GM03348 (cell line): ENCODE measurements around the gene TRAPPC4.
"Not testable (repeated sequence)": the region's sequence is repeated elsewhere in the genome, so short reads cannot be mapped to it uniquely, and the experiment has no call there.

ENCODE experiments used
- DNase-seq: peaks from one replicate; pipeline ENCODE4 v3.0.0; 2012; ENCODE audit warnings: low spot score

TRAPPC4 gene, protein sequence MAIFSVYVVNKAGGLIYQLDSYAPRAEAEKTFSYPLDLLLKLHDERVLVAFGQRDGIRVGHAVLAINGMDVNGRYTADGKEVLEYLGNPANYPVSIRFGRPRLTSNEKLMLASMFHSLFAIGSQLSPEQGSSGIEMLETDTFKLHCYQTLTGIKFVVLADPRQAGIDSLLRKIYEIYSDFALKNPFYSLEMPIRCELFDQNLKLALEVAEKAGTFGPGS

DNA sequence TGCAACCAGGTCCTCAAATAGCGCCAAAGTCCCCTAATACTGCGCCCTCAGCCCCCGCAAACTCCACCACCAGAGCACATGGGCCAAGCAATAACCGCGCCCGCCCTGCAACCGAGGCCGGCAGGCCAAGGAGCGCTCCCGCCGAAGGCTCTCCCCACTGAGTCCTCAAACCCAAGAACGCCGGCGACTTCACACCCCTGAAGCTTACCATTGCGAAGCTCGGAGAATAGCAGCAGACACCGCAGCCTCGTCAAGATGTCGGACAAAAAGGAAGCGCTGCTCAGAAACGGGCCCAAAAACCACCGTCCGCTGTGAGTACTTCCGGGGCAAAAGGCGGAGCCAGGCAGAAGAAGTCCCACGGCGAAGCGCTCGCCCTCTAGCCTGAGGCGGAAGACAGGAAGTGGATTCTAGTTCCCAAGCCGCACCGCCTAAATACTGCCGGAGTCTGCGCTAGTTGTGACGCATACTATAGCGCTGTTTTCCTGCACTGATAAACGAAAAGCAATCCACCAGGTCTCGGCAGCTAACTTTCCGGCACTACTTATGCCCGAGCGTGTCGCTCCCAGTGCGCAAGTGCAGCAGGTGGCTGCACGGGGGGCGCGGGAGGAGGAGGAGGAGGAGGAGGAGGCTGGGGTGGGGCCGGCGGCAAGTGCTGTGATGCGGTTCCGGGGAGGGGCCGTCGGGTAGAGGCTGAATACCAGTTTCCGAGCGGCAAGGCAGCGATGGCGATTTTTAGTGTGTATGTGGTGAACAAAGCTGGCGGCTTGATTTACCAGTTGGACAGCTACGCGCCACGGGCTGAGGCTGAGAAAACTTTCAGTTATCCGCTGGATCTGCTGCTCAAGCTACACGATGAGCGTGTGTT is at the start of gene TRAPPC4, which contains the start of gene RPS25:
TSS of gene TRAPPC4 (plus strand) at position 693 of the 865 bp plus-strand sequence. CDS start at position 723, 30 bp downstream.
TSS of gene RPS25 (minus strand) at position 270 of the 865 bp plus-strand sequence. CDS start at position 211, 59 bp downstream.
- DNase-seq = peak; percentile 95

DNA sequence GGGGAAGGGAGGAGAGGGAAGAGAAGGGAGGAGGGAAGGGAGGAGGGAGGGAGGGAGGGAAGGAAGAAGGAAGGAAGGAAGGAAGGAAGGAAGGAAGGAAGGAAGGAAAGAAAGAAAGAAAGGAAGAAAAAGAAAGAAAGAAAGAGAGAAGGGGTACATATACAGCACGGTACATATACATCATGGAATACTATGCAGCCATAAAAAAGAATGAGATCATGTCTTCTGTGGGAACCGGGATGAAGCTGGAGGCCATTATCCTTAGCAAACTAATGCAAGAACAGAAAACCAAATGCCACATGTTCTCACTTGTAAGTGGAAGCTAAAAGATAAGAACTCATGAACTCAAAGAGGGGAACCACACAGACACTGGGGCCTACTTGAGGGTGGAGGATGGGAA is 49.1 kb upstream of the TRAPPC4 start:
- not testable (repeated sequence) for DNase-seq

DNA sequence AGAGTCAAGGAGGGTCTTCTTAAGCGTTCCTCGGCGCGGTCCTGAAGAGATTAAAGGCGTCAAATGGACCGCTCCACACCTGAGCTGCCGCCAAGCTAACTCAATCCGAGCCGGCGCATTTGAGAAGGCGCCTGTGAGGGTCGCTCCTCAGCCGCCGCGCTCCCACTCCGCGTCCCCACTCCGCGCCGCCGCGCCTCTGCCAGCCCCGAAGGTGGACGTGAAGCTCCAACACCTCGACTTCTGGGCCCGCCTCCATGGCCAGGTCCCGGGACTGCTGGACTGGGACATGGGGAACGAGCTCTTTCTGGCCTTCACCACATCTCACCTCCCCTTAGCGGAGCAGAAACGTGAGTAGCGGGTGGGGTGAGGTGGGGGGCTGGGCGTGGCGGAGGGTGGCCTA is 46.9 kb upstream of the TRAPPC4 start, which contains the start of gene FOXR1:
TSS of gene FOXR1 (plus strand) at position 116 of the 400 bp plus-strand sequence. CDS start at position 287, 171 bp downstream.
- no peak for DNase-seq

DNA sequence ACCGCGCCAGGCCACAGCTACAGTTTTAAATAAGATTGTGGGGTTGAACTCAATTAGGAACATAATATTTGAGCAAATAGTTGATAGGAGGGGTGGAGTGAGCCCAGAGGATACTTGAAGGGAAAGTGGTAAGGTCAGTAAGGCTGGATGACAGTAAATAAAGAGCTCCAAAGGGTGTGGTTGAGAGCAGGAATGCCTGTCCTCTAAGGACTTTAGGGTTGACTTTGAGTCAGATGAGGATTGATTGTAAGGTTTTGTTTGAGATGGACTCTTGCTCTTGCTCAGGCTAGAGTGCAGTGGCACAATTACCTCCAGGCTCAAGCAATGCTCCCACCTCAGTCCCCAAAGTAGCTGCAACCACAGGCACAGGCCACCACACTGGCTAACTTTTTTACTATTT is 44.6 kb upstream of the TRAPPC4 start:
- DNase-seq = no peak

DNA sequence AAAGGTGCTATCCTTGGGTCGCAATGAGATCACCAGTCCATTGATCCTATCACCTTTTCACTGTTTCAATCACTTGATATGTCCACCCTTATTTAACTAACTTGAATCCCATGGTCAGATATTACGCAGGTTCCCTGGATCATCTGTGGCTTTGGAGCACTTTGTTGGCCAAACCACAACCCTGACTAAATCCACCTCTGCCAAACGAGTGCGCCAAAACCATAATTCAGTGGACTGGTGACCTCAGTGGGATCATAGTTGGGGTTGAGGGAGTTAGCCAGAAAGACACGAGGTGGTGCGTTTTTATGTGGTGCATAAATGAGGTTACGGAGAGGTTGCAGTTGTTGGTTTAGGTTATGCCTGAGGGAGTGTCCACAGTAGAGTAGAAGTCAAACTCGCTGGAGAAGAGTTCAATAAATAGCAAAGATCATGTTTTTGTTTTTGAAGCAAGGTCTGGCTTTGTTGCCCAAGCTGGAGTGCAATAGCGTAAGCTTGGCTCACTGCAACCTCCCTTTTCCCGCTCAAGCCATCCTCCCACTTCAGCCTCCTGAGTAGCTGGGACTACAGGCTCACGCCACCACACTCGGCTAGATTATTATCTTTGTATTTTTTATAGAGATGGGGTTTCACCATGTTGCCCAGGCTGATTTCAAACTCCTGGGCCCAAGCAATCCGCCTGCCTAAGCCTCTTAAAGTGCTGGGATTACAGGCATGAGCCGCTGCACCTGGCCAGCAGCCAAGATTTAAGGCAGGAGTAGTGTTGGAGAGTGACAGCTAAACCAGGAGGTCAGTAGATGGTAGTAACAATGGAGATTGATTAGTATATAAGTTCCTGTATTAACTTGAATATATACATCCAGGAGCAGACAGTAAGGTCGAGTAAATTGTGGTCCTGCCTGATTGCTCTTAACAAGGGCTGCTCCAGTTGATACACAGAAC is 42.5 kb upstream of the TRAPPC4 start:
- DNase-seq = no peak

DNA sequence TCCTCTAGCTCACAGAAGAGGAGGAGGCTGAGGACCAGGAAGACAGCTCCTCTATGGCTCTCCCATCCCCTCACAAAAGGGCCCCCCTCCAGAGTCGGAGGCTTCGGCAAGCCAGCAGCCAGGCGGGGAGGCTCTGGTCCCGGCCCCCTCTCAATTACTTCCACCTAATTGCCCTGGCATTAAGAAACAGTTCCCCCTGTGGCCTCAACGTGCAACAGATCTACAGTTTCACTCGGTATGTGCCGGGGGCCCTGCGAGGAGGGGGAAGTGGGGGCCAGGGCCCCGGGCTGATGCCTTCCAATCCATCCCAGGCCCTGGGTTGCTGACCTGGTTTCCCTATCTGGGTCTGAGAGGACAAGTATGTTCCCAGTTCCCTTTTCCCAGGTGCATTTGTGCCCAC is 39.1 kb upstream of the TRAPPC4 start:
- DNase-seq = no peak

DNA sequence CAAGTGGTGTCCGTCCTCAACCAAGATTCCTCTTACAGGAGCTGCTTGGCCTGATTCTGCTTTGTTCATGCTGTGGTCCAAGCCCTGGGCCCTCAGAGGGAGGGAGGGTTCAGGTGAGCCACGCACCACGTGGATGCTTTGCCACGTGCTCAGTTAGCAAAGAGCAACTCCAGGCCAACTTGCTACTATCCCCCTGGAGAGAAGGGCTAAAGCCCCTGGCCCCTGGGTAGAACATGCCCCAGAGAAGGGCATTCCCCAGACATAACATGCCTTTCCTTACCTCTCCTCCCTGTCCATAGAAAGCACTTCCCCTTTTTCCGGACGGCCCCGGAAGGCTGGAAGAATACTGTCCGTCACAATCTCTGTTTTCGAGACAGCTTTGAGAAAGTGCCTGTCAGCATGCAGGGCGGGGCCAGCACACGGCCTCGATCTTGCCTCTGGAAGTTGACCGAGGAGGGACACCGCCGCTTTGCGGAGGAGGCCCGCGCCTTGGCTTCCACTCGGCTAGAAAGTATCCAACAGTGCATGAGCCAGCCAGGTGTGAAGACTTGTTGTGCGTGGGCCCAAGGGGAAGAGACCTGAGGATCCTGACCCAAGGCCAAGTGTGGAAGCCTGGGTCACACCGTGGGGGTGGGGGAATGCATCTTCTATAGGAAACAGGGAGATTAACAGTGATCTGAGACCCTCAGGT is 38.2 kb upstream of the TRAPPC4 start:
- no peak for DNase-seq

DNA sequence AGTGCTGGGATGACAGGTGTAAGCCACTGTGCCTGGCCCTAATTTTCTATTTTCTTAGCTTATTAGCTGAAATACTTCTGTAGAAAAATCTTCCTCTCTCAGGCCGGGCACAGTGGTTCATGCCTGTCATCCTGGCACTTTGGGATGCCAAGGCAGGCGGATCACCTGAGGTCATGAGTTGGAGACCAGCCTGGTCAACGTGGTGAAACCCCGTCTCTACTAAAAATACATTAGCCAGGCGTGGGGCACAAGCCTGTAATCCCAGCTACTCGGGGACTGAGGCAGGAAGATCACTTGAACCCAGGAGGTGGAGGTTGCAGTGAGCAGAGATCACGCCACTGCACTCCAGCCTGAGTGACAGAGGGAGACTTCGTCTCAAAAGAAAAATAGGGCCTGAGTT is 34.2 kb upstream of the TRAPPC4 start:
- DNase-seq = not testable (repeated sequence)

DNA sequence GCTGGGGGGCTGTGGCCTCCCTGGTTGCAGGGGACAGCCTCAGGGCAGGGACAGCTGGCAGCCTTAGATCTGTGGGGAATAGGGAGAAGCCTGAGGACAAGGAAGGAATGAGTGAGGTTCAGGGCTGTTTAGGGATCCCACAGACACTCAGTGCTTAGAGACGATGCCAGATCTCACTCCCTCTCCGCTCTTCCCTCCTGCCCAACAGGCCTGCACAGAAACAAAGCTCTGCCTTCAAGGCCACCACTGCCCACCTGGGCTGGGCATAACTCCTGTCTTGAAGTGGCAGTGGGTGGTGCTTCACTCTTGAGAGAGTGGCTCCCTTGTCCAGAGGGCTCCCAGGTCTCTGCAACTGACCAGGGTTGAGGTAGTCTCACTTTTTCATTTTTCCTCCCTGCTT is 33.7 kb upstream of the TRAPPC4 start:
- DNase-seq = no peak

DNA sequence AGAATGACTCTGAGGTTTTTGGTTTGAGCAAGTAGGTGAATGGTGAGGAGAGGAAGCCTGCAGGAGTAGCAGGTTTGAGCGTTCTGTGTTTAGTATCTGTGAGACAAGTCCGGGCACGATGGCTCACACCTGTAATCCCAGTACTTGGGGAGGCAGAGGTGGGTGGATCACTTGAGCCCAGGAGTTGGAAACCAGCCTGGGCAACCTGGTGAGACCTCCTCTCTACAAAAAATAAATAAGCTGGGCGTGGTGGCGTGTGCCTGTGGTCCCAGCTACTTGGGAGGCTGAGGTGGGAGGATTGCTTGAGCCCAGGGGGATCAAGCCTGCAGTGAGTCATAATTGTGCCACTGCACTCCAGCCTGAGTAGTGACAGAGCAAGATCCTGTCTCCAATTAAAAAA is 30.3 kb upstream of the TRAPPC4 start:
- no peak for DNase-seq

DNA sequence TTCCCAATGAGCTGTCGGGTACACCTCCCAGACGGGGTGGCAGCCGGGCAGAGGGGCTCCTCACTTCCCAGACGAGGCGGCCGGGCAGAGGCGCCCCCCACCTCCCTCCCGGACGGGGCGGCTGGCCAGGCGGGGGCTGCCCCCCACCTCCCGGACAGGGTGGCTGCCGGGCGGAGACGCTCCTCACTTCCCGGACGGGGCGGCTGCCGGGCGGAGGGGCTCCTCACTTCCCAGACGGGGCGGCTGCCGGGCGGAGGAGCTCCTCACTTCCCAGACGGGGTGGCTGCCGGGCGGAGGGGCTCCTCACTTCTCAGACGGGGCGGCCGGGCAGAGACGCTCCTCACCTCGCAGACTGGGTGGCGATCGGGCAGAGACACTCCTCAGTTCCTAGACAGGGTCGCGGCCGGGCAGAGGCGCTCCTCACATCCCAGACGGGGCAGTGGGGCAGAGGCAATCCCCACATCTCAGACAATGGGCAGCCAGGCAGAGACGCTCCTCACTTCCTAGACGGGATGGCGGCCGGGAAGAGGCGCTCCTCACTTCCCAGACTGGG is 27.0 kb upstream of the TRAPPC4 start:
- DNase-seq = not testable (repeated sequence)

DNA sequence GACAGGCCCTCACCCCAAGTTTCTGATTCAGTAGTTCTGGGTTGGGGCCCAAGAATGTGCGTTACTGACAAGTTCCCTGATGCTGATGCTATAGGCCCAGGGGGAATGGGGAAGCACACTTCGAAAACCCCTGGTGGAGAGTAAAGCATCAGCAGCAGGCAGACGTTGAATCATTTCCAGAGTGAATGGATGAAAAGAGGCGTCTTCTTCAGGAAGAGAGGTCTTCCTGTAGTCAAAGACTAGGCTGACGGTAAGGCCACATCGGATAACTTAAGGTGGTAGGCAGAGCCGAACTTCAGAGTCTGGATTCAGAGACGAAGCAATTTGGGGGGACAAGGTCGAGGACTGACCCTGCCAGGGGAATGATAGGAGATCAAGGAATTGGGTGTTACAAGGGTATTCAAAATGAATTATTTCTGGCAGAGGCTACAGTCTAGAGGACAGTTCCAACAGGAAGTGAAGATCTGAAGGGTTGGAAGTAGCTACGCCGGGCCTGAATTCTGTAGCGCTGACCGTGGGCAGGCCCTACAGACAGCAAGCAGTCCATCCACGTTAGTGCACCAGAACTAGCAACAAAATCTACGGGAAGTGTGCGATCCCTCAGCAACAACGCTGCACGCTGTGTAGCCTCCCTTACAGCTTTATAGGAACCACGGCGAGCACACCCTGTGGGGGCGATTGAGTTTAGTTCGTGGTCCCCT is 21.5 kb upstream of the TRAPPC4 start:
- DNase-seq = peak; percentile 51

DNA sequence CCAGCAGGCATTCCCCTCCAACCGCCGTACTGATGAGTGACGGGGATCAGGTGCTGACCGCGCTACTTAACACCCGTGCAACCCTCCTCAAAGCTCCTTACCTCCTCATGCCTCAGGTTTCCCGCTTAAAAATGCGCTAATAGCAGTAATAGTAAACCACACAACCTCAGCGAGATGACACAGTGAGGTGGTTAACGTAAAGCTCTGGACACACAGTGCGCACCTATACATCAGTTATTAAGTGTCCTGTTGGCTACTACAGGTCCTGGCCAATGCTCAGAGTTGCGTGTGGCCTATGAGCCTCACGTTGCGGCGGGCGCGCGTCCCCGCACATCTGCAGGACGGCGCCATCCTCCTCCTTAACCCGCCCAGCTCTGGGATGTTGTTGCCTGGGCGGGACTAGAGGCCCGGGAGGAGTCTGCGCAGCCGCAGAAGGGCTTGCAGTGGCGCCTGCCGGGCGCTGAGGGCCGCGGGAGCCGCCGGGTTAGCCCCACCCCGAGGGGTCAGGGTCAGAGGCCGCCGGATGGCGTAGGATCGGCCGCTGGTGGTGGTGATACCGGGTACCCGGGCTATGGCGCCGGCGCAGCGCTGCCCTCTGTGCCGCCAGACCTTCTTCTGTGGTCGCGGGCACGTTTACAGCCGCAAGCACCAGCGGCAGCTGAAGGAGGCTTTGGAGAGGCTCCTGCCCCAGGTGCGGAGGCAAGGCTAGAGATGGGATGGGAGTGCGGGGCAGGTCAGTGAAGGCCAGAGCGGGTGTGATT is 20.8 kb upstream of the TRAPPC4 start, which contains the start of gene CENATAC:
TSS of gene CENATAC (plus strand) at position 512 of the 761 bp plus-strand sequence. CDS start at position 572, 60 bp downstream.
- DNase-seq = peak; percentile 100

DNA sequence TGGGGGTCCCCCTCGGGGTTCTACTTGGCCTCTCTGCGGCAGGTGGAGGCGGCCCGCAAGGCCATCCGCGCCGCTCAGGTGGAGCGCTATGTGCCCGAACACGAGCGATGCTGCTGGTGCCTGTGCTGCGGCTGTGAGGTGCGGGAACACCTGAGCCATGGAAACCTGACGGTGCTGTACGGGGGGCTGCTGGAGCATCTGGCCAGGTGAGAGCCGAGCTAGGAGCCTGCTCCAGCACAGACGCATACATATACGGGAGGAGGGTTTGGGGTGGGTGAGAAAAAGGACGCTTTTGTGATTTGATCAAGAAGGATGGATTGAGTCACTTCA is 20.2 kb upstream of the TRAPPC4 start:
- DNase-seq = no peak

DNA sequence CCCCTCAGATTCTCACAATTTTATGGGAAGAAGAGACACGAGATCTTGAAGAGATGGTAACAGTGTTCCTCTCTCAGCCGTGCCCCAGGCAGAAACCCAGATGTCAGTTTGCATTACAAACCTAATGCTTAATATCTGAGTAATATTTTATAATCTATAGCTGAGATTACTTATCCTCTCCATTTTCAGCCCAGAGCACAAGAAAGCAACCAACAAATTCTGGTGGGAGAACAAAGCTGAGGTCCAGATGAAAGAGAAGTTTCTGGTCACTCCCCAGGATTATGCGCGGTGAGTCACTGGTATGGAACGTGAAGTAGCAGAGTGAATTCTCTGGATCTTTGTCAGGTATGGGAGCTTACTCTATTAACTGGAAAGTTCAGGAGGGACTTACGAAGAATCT is 19.7 kb upstream of the TRAPPC4 start:
- peak; percentile 65 for DNase-seq

DNA sequence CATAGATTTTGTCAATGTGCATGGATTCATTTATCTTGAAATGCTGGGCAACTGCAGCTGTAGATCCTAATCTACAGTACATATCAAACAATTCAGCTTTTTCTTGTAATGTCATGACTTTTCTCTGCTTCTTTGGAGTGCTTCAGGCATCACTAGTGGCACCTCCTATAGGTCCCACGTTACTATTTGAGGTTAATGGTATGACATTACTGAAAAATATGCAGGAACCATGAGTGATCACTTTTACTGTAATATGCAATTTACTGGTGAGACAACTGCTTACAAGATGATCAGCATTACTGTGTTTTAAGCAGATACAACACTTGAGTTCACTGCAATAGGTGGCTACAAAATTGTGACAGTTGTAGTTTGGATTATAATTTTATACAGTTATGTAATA is 17.7 kb upstream of the TRAPPC4 start:
- no peak for DNase-seq

DNA sequence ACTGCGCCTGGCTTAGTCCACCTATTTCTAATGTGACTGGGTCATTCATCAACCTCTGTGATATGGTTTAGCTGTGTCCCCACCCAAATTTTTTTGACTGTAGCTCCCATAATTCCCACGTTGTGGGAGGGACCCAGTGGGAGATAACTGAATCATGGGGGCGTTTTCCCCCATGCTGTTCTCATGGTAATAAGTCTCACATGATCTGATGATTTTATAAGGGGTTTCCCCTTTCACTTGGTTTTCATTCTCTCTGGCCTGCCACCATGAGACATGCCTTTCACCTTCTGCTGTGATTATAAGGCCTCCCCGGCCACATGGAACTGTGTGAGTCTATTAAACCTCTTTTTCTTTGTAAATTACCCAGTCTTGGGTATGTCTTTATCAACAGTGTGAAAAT is 11.9 kb upstream of the TRAPPC4 start:
- no peak for DNase-seq

DNA sequence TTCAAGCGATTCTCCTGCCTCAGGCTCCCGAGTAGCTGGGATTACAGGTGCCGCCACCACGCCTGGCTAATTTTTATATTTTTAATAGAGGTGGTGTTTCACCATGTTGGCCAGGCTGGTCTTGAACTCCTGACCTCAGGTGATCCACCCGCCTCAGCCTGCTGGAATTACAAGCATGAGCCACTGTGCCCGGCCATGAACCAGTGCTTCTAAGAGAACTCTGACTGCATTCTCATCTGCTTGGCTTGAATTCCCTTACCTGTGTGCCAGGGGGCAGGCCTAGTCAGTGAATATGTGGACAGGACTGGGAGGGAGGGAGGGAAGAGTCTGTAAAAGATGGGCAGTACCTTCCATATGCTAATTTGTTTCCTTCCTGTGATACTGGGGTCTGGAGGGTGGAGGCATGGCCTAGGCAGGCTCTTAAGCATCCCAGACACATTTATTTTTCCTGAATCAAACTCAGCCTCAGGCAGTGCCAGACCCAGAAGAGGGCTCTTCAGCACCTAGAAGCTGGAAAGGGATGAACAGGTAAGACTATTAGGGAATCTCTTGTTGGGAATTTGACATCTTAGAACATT is 7.0 kb upstream of the TRAPPC4 start:
- DNase-seq = no peak

DNA sequence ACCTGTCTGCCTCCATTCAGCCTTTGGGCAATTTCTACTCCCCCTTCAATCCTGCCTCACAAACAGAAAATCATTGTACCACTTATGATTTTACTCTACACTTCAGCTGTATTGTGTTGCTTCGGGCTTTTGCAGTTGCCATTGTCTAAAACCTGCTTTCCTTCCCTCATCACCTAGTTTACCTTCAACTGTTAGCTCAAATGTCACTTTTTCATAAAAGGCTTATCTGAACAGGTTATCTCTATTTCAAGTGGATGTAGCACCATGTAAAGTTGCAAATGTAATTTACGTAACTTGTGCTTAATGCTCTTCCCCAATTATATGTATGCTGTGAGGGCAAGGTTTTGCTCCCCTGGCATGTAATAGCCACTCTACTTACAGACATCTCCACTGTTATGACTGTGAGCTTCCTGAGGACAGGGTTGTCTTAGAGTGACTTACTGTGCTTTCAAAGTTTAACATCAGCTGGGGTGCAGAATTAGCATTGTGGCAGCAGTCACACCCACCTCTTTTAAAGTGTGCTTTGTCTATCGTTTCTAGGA is 5.9 kb upstream of the TRAPPC4 start:
- DNase-seq = no peak
